ENCODE results near the gene DYRK1A. TPM values are rescaled to one million over a fixed set of nuclear protein-coding genes. Genes with fewer than 3 reads are reported as not detected.

Gene DYRK1A
- total RNA-seq, 1 experiment from 2014 or later, result 49.3 TPM

GRCh38 chr21:37564341-37564923 is 197.9 kb downstream of the DYRK1A start:
- Histone ChIP-seq H3K4me2 (ENCODE audit: low read length) (peak overlapping the region; percentile 100), H3K4me1 (ENCODE audit: control insufficient read depth in 1 of 2, insufficient read depth in 2 of 2, low read length in 2 of 2) (peaks cover 16 to 29% of the 10 kb centered on the region in 2 experiments), H4K20me1 (ENCODE audit: insufficient read depth) (no peaks in the 10 kb centered on the region), H3K9me3 (ENCODE audit: control insufficient read depth in 1 of 2, insufficient read depth in 1 of 2, low read depth in 1 of 2, low read length in 2 of 2) (peaks cover 0 to 5% of the 10 kb centered on the region in 2 experiments; a peak in 1 of 4 replicates), H3K36me3 (ENCODE audit: control insufficient read depth in 1 of 2, insufficient read depth in 2 of 2, low read length in 2 of 2) (no peaks in the 10 kb centered on the region), H3K27ac (ENCODE audit: low read depth, low read length) (peak overlapping the region; percentile 89), H3K9me2 (ENCODE audit: insufficient read depth) (no peaks in the 10 kb centered on the region), H2AFZ (ENCODE audit: low read depth, low read length, poor library complexity, severe bottlenecking) (peak overlapping the region; percentile 80), H3K4me3 (replicated peaks in 1 of 2; ENCODE audit: low read depth in 1 of 2, low read length in 2 of 2) (peak overlapping the region; percentile 54 to 64), H3K9ac (ENCODE audit: low read length) (peak overlapping the region; percentile 69), H3K27me3 (ENCODE audit: insufficient read depth, low read length) (no peaks in the 10 kb centered on the region), H3K79me2 (ENCODE audit: insufficient read depth, low read length) (no peaks in the 10 kb centered on the region)
- TF ChIP-seq EGR1 (IDR thresholded peaks at IDR 0.05; ENCODE audit: low read depth) (no peak), ELF1 (IDR thresholded peaks at IDR 0.05; ENCODE audit: borderline replicate concordance, low read depth) (no peak), POLR2AphosphoS5 (IDR thresholded peaks at IDR 0.05; ENCODE audit: low read depth, low read length) (peak; percentile 58), REST (IDR thresholded peaks at IDR 0.05; ENCODE audit: low read depth) (no peak), POLR2A (IDR thresholded peaks at IDR 0.05; ENCODE audit: borderline replicate concordance, extremely low read depth, insufficient read depth, insufficient read length) (peak; percentile 36)
- BruUV-seq (replicated peaks), result no TSS peak
- intact Hi-C loops (cut with micrococcal nuclease), result no loop called here
- ATAC-seq (peak; percentile 85), DNase-seq (ENCODE audit: low read depth, low spot score) (peak; percentile 98)
- ChIA-PET CTCF (interaction anchor here (0.9 to 1.5 kb wide), 5 partner anchors 34 to 575 kb away, joined by 3 to 9 read pairs (median 5); no protein-coding TSS in a partner anchor), RAD21 (ENCODE audit: low non-redundant PET in 1 of 2, low total read pairs in 2 of 2, uncharacterized antibody in 2 of 2, unreplicated experiment in 2 of 2) (interaction anchor here in 1 of 2 experiments (0.6 kb wide), 1 partner anchor 106 kb away, joined by 3 read pairs; no protein-coding TSS in a partner anchor), POLR2A (interaction anchor here (0.8 to 1.1 kb wide), 2 partner anchors 10 to 11 kb away, joined by 3 read pairs; no protein-coding TSS in a partner anchor)
